Neural crest cell (in vitro differentiated cells): ENCODE results near the gene RBM19. TPM values are rescaled to one million over a fixed set of nuclear protein-coding genes. Genes with fewer than 3 reads are reported as not detected.

ENCODE experiments used
- DNase-seq: peaks from one replicate; pipeline ENCODE4 v3.0.0; 2021; ENCODE audit warnings: low read depth, mixed read lengths, low spot score
- H3K27ac Mint-ChIP-seq: one replicate; pipeline ENCODE4 v1.8.0; 2021; ENCODE audit warnings: mild to moderate bottlenecking, mixed read lengths; ENCODE audit not compliant: unreplicated experiment
- H3K27me3 Mint-ChIP-seq: 2 replicates; pipeline ENCODE4 v1.8.0; 2021; ENCODE audit warnings: low read depth, mild to moderate bottlenecking, mixed read lengths
- H3K36me3 Mint-ChIP-seq: 2 replicates; pipeline ENCODE4 v1.8.0; 2021; ENCODE audit warnings: low read depth, mild to moderate bottlenecking, mixed read lengths
- H3K4me1 Mint-ChIP-seq: 2 replicates; pipeline ENCODE4 v1.8.0; 2021; ENCODE audit warnings: mixed read lengths
- H3K4me3 Mint-ChIP-seq: one replicate; pipeline ENCODE4 v1.8.0; 2021; ENCODE audit warnings: mild to moderate bottlenecking, mixed read lengths
- H3K9me3 Mint-ChIP-seq: 2 replicates; pipeline ENCODE4 v1.8.0; 2021; ENCODE audit warnings: mixed read lengths
- total RNA-seq: library from RNA; stranded (reverse); gene quantifications from 2 replicates; pipeline ENCODE4 v1.2.1, GENCODE V29; 2021
- TF ChIP-seq, protein P1 (sequence below): fragments of 200-600 bp; sonication (generic); conservative IDR thresholded peaks from 2 replicates; pipeline ENCODE4 v1.5.0; 2021; ENCODE audit warnings: antibody characterized with exemption, mild to moderate bottlenecking

RBM19 gene
- total RNA-seq, 1 donor from 2014 or later = 42.6 TPM

DNA sequence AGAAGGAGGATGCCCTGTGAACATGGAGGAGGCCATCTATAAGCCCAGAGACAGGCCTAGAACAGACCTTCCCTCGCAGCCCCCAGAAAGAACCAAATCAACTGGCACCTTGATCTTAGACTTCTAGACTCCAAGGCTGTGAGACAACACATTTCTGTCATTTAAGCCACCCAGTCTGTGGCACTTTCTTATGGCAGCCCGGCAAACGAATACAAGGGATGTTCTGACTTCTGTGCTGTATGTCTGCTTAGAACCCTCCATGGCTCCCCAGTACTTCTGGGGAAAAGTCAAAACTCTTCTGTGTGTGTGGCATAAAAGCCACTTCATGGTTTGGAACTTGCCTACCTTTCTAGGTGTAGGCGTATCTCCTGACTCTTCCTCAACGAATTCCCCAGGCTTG is 42.9 kb downstream of the RBM19 start:
- H3K27me3 Mint-ChIP-seq = no peaks in the 10 kb centered on the region
- peaks cover 11% of the 10 kb centered on the region for H3K36me3 Mint-ChIP-seq
- TF ChIP-seq, protein P1, sequence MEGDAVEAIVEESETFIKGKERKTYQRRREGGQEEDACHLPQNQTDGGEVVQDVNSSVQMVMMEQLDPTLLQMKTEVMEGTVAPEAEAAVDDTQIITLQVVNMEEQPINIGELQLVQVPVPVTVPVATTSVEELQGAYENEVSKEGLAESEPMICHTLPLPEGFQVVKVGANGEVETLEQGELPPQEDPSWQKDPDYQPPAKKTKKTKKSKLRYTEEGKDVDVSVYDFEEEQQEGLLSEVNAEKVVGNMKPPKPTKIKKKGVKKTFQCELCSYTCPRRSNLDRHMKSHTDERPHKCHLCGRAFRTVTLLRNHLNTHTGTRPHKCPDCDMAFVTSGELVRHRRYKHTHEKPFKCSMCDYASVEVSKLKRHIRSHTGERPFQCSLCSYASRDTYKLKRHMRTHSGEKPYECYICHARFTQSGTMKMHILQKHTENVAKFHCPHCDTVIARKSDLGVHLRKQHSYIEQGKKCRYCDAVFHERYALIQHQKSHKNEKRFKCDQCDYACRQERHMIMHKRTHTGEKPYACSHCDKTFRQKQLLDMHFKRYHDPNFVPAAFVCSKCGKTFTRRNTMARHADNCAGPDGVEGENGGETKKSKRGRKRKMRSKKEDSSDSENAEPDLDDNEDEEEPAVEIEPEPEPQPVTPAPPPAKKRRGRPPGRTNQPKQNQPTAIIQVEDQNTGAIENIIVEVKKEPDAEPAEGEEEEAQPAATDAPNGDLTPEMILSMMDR = no peak
- no peak overlapping the region for H3K27ac Mint-ChIP-seq
- no peaks in the 10 kb centered on the region for H3K9me3 Mint-ChIP-seq
- H3K4me3 Mint-ChIP-seq = no peak overlapping the region
- H3K4me1 Mint-ChIP-seq = no peaks in the 10 kb centered on the region
- no peak for DNase-seq

DNA sequence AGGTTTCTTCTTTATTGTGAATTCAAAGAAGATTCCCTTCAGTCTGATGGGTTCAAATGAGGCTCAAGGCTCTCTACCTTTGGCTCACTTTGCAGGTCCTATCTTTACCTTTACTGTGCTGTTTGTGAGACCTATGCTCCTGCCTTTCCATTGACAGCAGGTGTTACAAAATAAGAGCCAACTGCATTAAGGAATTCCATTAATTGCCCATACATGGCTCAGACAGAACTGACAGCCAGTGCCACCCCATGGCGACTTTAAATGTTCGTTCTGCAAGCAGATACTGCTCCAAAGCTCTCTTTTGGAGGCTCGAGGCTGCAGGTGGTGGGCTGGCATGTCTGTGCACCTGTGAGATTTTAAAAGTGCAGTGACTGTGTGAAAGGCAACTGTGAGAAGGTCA is 44.7 kb downstream of the RBM19 start:
- TF ChIP-seq, protein P1 = no peak
- Mint-ChIP-seq H3K36me3 (peaks cover 9% of the 10 kb centered on the region), H3K27me3 (no peaks in the 10 kb centered on the region), H3K4me1 (no peaks in the 10 kb centered on the region), H3K27ac (no peak overlapping the region), H3K9me3 (no peaks in the 10 kb centered on the region), H3K4me3 (no peak overlapping the region)
- no peak for DNase-seq

DNA sequence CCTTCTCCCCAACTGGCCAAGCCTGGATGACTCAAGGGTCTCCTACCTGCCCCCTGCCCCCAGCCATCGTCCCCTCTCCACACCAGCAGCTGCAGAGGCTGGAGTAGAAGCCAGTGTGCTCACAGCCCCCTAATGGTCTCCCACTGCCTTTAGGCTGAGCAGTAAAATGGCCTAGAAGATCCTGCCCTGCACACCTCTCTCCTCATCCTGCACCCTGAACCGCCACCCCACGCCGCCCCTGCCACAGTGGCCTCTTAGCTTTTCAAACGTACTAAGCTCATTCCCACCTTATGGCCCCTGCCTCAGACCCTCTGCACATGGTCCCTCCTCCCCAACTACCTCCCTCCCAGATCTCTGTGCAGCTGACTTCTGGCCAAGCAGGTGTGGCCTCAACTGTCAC is 46.3 kb downstream of the RBM19 start:
- no peaks in the 10 kb centered on the region for H3K27me3 Mint-ChIP-seq

DNA sequence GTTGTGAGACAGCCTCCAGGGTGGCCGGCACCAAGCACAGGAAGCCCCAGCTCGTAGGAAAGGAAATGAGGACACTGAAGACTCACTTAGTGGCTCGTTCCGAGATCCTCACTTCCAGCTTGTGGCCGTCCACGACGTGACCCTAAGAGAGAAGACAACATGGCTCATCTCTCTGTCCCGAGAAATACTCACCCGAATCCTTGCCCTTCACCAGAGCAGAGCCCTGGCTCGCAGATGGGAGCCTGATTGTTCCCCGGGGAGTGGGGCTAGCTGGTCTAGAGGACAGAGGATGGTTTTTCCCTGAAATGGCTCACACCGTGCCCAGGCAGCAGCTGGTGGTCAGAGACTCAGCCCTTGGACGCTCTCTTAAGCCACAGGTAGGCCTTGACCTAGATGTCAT is 47.8 kb downstream of the RBM19 start:
- H3K27ac Mint-ChIP-seq = no peak overlapping the region
- H3K36me3 Mint-ChIP-seq = peaks cover 2% of the 10 kb centered on the region
- TF ChIP-seq, protein P1 = no peak
- H3K9me3 Mint-ChIP-seq = no peaks in the 10 kb centered on the region
- no peak for DNase-seq
- H3K4me3 Mint-ChIP-seq = no peak overlapping the region
- no peaks in the 10 kb centered on the region for H3K4me1 Mint-ChIP-seq
- no peaks in the 10 kb centered on the region for H3K27me3 Mint-ChIP-seq

More for the DNA sequence above, 46.3 kb downstream of the RBM19 start:
- Mint-ChIP-seq H3K4me1 (no peaks in the 10 kb centered on the region), H3K27ac (peak overlapping the region; percentile 19), H3K9me3 (no peaks in the 10 kb centered on the region), H3K36me3 (peaks cover 4% of the 10 kb centered on the region), H3K4me3 (no peak overlapping the region)
- TF ChIP-seq, protein P1 = no peak
- no peak for DNase-seq

DNA sequence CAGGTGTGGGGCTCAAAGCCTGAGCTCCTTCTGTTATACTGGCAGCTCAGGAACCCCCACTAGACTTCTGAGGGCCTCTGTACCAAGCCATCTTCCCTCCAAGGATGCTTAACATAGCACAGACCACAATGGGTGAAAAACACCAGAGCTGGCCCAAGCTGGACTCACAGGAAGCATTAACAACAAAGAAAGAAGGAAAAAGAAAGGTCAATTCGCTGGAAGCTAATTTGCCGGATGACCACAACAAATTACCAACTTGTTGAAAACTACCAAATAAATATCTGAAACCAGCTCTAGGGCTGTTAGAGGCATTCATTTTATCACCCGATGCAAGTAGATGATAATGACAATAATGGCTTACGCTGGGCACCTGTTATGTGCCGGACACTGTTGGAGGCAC is 48.7 kb downstream of the RBM19 start:
- Mint-ChIP-seq H3K9me3 (no peaks in the 10 kb centered on the region), H3K27ac (no peak overlapping the region), H3K4me3 (no peak overlapping the region), H3K27me3 (no peaks in the 10 kb centered on the region), H3K36me3 (peaks cover 2% of the 10 kb centered on the region), H3K4me1 (no peaks in the 10 kb centered on the region)
- DNase-seq = no peak
- TF ChIP-seq, protein P1 = no peak

DNA sequence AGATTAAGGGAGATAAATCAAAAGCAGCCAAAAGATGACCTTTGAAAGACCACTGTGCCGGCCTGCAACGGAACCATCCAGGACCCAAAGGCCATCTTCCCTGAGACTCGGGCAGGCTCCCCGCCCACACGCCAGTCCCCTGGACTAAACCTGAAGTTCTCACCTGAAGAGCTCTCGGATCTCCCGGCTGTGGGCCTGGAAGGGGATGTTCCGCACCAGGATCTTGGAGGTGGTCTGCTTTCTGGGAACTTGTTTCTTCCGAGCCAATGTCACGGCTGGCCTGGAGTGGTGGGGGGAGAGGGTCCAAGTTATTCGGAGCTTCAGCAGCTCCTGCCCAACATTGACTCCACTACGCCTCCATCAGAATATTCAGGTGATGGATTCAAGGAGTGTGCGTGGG is 51.3 kb downstream of the RBM19 start:
- TF ChIP-seq, protein P1 = no peak
- Mint-ChIP-seq H3K9me3 (no peaks in the 10 kb centered on the region), H3K36me3 (peaks cover 2% of the 10 kb centered on the region), H3K27me3 (no peaks in the 10 kb centered on the region), H3K27ac (no peak overlapping the region), H3K4me1 (no peaks in the 10 kb centered on the region), H3K4me3 (no peak overlapping the region)
- no peak for DNase-seq
